Neuron (in vitro differentiated cells): Measurements from ENCODE around the gene GTF2H4.
A peak's percentile ranks its signal among the peaks of the same experiment; 100 is the strongest.

Experiments used
- H2AFZ ChIP-seq: one replicate; pipeline ENCODE4 v1.6.1; 2013; ENCODE audit warnings: low read depth, mild to moderate bottlenecking, inconsistent platforms, low read length, moderate library complexity
- H3K27me3 ChIP-seq: one replicate; pipeline ENCODE4 v1.6.1; 2013; ENCODE audit warnings: low read length; ENCODE audit not compliant: insufficient read depth
- H3K36me3 ChIP-seq: one replicate; pipeline ENCODE4 v1.6.1; 2013; ENCODE audit warnings: low read length; ENCODE audit not compliant: insufficient read depth
- H3K4me1 ChIP-seq: one replicate; pipeline ENCODE4 v1.6.1; 2013; ENCODE audit warnings: low read length; ENCODE audit not compliant: insufficient read depth
- H3K4me3 ChIP-seq: 2 replicates; pipeline ENCODE4 v1.5.1; 2013; ENCODE audit warnings: mild to moderate bottlenecking, low read length, moderate library complexity
- H3K9me3 ChIP-seq: one replicate; pipeline ENCODE4 v1.6.1; 2013; ENCODE audit warnings: low read length

GTF2H4 gene

GRCh38 chr6:30876039-30876730 lies 31.8 kb upstream of the GTF2H4 start:
- Histone ChIP-seq H3K36me3 (no peaks in the 10 kb centered on the region), H3K4me1 (peaks cover 26% of the 10 kb centered on the region), H3K4me3 (no peak overlapping the region), H3K27me3 (no peaks in the 10 kb centered on the region), H2AFZ (no peak overlapping the region), H3K9me3 (peaks cover 4% of the 10 kb centered on the region)

GRCh38 chr6:30877419-30878262 lies 30.4 kb upstream of the GTF2H4 start:
- Histone ChIP-seq H3K4me3 (peak overlapping the region; percentile 40), H2AFZ (peak overlapping the region; percentile 78), H3K4me1 (peaks cover 35% of the 10 kb centered on the region), H3K27me3 (no peaks in the 10 kb centered on the region), H3K36me3 (no peaks in the 10 kb centered on the region), H3K9me3 (peaks cover 3% of the 10 kb centered on the region)

GRCh38 chr6:30879684-30880427 lies 28.2 kb upstream of the GTF2H4 start:
- no peak overlapping the region for H2AFZ ChIP-seq
- peaks cover 45% of the 10 kb centered on the region for H3K4me1 ChIP-seq
- H3K9me3 ChIP-seq, result no peaks in the 10 kb centered on the region
- peak overlapping the region; percentile 69 for H3K4me3 ChIP-seq
- H3K36me3 ChIP-seq, result no peaks in the 10 kb centered on the region
- H3K27me3 ChIP-seq, result no peaks in the 10 kb centered on the region

GRCh38 chr6:30880698-30881252 lies 27.2 kb upstream of the GTF2H4 start:
- no peaks in the 10 kb centered on the region for H3K9me3 ChIP-seq
- H2AFZ ChIP-seq, result no peak overlapping the region
- H3K4me3 ChIP-seq, result peak overlapping the region; percentile 69
- H3K4me1 ChIP-seq, result peaks cover 54% of the 10 kb centered on the region
- no peaks in the 10 kb centered on the region for H3K27me3 ChIP-seq
- peaks cover 6% of the 10 kb centered on the region for H3K36me3 ChIP-seq

- peak overlapping the region; percentile 69 for H3K4me3 ChIP-seq
Measured at GRCh38 chr6:30881392-30882203, 26.4 kb upstream of the GTF2H4 start.

GRCh38 chr6:30882204-30882758 lies 25.7 kb upstream of the GTF2H4 start:
- peak overlapping the region; percentile 69 for H3K4me3 ChIP-seq

More at GRCh38 chr6:30881392-30882203, 26.4 kb upstream of the GTF2H4 start:
- peaks cover 62% of the 10 kb centered on the region for H3K4me1 ChIP-seq
- H2AFZ ChIP-seq, result no peak overlapping the region
- no peaks in the 10 kb centered on the region for H3K9me3 ChIP-seq
- H3K36me3 ChIP-seq, result peaks cover 6% of the 10 kb centered on the region
- H3K27me3 ChIP-seq, result no peaks in the 10 kb centered on the region

GRCh38 chr6:30882759-30883684 lies 25.0 kb upstream of the GTF2H4 start:
- H3K4me1 ChIP-seq, result peaks cover 63% of the 10 kb centered on the region
- no peaks in the 10 kb centered on the region for H3K9me3 ChIP-seq
- H3K36me3 ChIP-seq, result peaks cover 8% of the 10 kb centered on the region
- no peak overlapping the region for H2AFZ ChIP-seq
- H3K4me3 ChIP-seq, result peak overlapping the region; percentile 69
- H3K27me3 ChIP-seq, result no peaks in the 10 kb centered on the region

More at GRCh38 chr6:30882204-30882758, 25.7 kb upstream of the GTF2H4 start:
- H3K27me3 ChIP-seq, result no peaks in the 10 kb centered on the region
- H3K4me1 ChIP-seq, result peaks cover 66% of the 10 kb centered on the region
- no peaks in the 10 kb centered on the region for H3K9me3 ChIP-seq
- H2AFZ ChIP-seq, result no peak overlapping the region
- peaks cover 6% of the 10 kb centered on the region for H3K36me3 ChIP-seq

GRCh38 chr6:30883685-30884520 lies 24.1 kb upstream of the GTF2H4 start, which contains the start of gene DDR1:
DDR1 (plus strand) TSS chr6:30884519; CDS start chr6:30888730, 4,211 bp downstream.
- H3K4me3 ChIP-seq, result peak within 1 kb of the TSS; percentile 69
- H3K36me3 ChIP-seq, result peaks cover 17% of the 10 kb centered on the region
- no peak within 1 kb of the TSS for H2AFZ ChIP-seq
- no peaks in the 10 kb centered on the region for H3K9me3 ChIP-seq
- no peaks in the 10 kb centered on the region for H3K27me3 ChIP-seq
- H3K4me1 ChIP-seq, result peaks cover 56% of the 10 kb centered on the region

- H3K36me3 ChIP-seq, result peaks cover 26% of the 10 kb centered on the region
- peak overlapping the region; percentile 69 for H3K4me3 ChIP-seq
- H3K4me1 ChIP-seq, result peaks cover 53% of the 10 kb centered on the region
- no peaks in the 10 kb centered on the region for H3K27me3 ChIP-seq
- no peaks in the 10 kb centered on the region for H3K9me3 ChIP-seq
- H2AFZ ChIP-seq, result no peak overlapping the region
Measured at GRCh38 chr6:30884521-30885480, 23.2 kb upstream of the GTF2H4 start.

- Histone ChIP-seq H2AFZ (no peak overlapping the region), H3K36me3 (peaks cover 33% of the 10 kb centered on the region), H3K4me3 (peak overlapping the region; percentile 69), H3K4me1 (peaks cover 45% of the 10 kb centered on the region), H3K27me3 (no peaks in the 10 kb centered on the region), H3K9me3 (no peaks in the 10 kb centered on the region)
Measured at GRCh38 chr6:30885481-30885998, 22.5 kb upstream of the GTF2H4 start.
